GM18907 (cell line): Measurements from ENCODE around the gene ABCA4.
"Not testable (repeated sequence)": the region's sequence is repeated elsewhere in the genome, so short reads cannot be mapped to it uniquely, and the experiment has no call there.

Source experiments
- ATAC-seq: cut with Tn5 transposase; IDR thresholded peaks from one replicate; pipeline ENCODE4 v1.9.1; 2021; ENCODE audit warnings: mild to moderate bottlenecking, moderate library complexity; ENCODE audit not compliant: unreplicated experiment

ABCA4 gene

DNA sequence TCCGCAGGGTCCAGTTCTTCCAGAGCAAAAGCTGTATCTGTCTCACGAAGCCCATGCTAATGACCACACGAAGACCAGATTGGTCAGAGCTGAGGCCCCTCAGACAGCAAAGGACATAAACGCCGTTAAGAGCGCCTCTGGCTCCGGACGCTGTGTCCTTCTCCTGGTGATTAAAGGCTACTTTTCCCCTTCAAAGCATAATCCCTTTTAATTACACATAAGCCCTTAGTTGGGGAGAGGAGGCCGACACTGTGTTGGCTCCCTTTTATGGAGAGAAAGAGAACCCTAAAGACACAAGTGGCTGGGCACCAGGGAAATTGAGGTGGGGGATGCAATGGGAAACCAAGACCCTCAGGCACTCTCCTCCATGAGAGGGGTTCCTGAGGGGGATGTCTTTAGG, at the start of gene ABCA4:
Gene ABCA4, minus strand, starts transcription at position 158 of the 400 bp plus-strand sequence. Its CDS starts 103 bp downstream, at position 55.
- no peak for ATAC-seq

DNA sequence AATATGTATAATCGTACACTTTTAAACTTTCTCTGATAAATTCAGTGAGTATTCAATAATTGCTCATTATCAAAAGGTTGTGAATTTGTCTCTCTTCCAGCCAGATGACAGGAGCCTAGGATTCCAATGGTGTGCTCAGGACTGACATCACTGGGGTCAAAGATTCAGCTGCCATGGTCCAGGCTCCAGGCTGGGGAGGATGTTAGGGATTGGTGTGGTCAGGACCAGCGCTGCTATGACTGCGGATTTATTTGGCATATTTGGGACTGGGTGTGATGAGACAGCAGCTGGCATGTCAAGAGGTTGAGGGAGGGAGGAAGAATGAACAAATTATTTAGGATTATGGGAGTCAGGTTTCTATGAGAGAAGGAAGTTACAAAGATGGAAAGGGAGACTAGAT, 48.2 kb upstream of the ABCA4 start:
- ATAC-seq: no peak

DNA sequence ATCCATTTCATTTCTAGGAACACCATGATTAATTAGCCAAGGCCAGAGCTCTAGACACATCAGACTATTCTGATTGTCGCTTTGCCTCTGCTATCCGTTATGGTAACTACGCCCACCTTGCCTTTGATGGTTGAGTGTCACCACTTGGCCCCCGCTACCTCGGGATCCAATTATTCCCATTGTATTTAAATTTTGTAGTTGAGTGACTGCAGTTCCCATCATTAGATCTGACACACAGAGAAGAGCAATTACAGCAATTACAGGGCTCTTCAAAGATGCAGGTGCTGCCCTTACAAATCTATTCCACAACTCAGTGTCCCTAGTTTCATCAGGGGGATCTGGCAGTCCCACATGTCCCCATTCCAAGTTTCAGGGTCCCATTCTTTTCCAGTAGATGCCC, 44.9 kb upstream of the ABCA4 start:
- no peak for ATAC-seq

DNA sequence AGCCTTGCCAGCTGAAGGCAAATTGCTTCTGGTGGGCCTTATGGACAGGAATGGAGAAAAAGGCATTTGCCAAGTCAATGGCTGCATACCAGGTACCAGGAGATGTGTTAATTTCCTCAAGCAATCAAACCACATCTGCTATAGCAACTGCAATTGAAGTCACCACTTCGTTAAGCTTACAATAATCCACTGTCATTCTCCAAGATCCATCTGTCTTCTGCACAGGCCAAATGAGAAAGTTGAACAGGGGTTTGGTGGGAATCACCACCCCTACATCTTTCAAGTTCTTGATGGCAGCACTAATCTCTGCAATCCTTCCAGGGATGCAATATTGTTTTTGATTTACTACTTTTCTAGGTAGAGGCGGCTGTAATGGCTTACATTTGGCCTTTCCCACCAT, 43.9 kb upstream of the ABCA4 start:
- not testable (repeated sequence) for ATAC-seq

DNA sequence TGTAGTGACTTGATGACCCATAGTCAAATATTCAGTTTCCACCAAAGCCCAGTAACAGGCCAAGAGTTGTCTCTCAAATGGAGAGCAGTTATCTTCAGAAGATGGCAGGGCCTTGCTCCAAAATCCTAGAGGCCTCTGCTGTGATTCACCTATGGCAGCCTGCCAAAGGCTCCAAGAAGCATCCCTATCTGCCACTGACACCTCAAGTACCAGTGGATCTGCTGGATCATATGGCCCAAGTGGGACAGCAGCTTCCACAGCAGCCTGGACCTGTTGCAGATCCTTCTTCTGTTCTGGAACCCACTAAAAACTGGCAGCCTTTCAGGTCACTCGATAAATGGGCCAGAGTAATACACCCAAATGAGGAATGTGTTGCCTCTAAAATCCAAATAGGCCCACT, 43.2 kb upstream of the ABCA4 start:
- not testable (repeated sequence) for ATAC-seq

DNA sequence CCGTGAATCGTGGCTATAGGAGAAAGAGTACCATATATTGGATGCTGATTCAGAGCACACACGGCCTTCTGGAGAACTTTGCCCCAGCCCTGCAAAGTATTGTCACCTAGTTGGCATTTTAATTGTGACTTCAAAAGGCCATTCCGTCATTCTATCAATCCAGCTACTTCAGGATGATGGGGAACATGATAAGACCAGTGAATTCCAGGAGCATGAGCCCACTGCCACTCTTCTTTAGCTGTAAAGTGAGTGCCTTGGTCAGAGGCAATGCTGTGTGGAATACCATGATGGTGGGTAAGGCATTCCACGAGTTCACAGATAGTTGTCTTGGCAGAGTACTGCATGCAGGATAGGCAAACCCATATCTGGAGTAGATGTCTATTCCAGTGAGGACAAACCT, 42.3 kb upstream of the ABCA4 start:
- not testable (repeated sequence) for ATAC-seq

DNA sequence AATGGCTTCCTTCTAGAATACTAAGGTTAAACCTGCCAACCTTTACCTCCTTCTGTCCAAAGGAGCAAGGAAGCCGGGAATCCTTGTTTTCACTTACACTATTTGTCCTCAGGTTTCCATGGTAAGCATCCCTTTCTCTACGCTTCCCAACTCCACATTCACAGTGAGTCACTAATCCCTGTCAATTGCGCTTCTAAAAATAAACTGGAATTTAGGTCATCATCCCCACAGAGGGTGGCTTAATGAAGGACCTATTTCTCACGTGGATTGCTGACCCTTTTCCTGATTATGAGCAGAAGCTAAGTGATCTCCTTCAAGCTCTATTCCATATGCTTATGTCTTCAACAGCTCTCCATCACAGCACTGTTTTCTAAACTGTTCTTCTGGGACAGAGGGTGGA, 39.9 kb upstream of the ABCA4 start:
- no peak for ATAC-seq

DNA sequence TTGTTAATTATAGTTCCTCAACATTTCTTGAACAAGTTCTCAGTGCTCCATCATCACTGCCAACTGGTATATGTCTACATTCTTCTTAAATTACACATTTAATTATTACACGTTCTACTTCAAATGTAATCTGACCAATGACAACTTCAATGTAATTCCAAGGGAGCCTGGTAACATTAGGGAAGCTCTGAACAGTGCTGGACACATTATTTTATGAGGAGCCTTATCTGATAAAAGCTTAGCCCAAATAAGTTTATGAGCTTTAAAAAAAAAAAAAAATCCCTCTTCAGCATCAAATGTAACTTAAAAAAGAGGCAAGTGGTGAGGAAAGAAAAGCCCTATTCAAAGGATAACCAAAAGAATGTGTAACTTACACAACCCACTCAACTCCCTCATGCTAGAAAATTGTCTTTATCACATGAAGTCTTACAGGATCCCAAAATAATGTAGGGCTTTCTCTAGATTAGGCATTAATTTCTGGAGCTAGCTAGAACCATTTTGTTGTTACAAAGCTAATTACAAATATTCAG, 35.2 kb upstream of the ABCA4 start:
- ATAC-seq: no peak

DNA sequence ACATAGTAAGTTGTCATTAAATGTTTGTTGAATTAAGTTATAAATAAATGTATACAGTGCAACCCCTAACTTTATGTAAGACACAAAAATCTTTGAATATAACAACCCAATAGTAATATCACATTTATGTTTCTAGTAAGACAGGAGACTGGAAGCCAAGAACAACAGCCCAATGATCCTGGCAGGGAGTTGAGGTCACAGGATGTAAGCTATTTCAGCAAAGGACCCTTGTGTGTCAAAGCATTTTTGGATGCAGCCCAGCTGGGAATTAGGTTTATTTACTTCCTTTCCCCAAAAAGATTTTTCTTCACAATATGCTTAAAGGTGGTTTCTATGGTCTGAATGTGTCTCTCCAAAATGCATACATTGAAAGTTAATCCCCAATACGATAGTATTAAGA, 34.0 kb upstream of the ABCA4 start:
- no peak for ATAC-seq

DNA sequence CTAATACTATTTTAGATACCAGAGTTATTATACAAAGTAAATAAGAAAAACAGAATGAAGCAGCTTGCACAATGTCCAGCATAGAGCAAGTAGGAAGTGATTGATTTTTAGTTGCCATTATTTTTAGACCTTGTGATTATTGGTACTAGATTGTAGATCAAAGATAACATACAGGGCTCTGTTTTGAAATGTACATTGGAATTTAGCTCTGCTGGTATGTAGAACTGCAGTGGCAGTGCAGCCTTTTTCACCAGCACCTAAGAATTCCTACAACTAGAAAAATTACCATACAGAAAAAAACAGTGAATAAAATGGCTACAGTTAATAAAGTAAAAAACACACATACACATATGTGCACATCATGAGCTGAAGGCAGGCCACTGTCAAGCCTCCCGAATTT, 32.2 kb upstream of the ABCA4 start:
- ATAC-seq: no peak

DNA sequence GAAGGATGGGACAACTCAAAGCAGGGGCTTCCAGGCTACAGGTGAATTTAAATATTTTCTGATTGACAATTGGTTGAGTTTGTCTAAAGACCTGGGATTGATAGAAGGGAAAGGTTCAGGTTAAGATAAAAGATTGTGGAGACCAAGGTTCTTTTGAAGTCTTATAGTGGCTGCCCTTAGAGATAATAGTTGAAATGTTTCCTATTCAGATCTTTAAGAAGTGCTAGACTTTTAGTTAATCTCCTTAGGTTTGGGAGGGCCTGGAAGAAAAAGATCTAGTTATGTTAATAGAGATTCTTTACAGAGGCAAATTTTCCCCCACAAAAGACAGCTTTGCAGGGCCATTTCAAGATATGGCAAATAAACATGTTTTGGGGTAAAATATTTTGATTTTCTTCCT, 28.2 kb upstream of the ABCA4 start:
- ATAC-seq: not testable (repeated sequence)

DNA sequence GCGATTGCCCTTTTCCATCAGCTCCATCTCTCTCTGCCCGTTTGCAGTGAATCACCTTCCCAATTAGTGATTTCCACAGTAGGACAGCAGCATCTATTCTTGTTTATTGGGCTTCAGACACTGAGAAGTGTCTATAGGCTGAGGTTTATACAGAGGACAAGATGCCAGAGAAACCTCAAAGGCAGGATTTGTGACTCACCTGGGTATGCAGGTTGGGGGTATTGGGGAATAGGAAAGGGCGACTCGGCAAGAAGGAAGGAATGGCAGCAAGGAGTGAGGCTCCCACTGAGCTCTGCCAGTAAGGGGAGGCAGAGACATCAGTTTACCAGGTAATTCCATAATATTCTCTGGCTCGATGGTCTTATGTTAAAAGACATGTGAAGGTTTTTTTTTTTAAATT, 25.3 kb upstream of the ABCA4 start:
- ATAC-seq: no peak

DNA sequence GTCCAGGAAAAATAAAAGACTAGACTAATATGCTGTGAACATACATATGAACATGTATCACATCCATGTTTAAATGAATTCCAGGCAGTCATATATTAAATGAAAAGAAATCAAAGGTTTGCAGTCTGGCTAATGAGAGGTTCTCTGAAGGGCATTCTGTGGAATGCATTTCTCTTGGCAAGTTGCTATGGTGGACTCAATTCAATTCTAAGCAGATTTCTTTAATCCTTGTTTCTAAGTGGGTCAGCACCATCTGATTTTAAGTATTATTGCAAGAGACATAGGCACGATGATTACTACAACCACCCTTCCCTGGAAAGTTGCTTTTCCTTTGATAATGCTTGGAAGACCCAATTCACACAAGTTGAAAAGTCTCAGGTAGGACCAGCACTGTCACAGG, 23.9 kb upstream of the ABCA4 start:
- no peak for ATAC-seq

DNA sequence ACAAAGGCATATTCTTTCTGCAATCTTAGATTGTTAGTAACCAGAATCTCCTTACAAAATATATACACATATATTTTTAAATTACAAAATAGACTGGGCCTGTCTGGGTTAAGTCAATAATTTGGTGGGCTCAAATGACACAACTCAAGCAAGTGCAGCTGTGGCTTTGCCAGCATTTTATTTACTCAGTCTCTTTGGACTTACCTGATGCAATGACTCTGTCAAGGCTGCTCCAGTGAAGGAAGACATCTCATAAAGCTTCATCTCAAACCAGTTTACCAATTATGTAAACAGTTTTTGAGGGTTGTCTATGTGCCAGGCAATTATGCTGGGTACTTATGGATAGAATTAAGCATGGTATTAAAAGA, 22.8 kb upstream of the ABCA4 start:
- no peak for ATAC-seq

DNA sequence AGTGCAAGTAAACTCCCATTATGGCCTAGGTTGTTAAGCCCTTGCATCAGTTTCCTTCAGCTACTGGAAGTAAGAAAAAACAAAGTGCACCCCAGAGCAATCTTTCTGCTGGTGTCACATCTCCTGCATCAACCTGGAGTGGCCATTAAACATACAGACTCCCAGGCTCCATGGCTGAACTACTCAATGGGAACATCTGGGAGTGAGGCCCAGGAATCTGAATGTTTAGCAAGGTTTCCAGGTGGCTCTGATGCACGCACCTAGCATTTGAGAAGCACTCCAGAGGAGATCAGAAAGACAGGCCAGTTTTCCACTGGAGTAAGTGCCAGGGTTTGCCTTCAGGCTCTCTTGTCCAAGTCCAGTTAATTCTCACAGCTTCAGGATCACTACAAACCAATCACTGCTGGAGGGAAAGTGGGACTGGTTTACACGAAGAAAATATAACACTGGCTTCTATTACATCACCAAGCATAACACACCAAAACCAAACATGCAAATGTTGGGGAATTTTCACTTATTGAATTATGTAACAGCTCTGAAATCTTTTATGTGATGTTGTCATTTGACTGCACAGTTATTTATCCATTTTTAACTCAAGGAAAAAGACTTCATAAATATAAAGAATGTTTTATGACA, 22.3 kb upstream of the ABCA4 start:
- ATAC-seq: no peak

DNA sequence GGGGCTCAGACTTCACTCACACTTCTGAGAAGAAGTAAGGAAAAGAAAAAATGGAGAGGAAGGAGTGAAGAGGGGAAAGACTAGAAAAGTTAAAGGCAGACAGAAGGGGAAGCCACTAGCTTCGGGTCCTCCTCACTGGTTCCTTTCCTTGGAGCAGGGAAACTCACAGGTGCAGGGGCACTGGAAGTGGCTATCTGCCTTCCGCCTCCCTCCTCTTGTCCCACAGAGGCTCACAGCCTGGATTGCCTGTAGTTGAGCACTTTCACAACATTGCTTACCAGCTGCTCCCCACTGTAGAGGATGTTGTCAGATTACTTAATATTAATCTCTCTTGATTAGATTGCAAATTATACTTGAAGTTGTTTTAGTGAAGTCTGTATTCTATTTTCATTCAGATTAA, 21.6 kb upstream of the ABCA4 start:
- no peak for ATAC-seq

DNA sequence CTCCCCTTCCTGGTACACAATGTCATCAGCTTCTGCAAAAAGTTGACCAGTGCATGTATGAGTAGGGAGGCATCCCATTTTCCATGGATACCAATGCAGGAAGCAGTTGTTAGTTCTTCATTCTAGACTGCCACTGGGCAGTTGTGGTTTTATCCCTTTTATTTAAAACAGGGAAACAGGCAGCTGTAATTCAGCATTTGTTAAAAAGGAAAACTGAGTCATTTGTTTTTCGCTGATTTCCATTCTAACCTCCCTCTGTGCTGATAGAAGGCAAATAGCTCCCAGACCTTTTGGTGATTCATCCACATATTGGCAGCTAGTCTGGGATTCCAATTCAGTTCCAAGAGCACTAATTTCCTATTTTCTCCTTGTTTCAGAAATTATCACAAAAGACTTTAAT, 21.1 kb upstream of the ABCA4 start:
- no peak for ATAC-seq

DNA sequence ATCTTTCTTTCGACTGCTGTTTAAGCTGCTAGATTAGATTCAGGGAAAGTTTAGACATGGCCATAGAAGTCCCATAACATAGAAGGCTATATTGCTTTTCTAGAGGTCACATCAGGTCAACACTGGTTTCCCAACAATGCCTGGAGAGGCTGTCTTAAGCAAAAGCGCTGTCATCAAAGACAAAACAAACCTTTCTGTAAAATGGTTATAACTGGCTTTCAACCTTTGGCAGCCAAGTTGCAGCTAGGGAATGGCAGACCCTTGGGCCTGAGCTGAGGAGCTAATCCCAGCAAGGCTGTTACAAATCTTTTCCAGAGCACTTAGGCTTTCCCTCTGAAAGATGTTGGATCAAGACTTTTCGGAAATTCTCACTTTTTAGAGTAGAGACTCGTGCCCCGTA, 11.2 kb upstream of the ABCA4 start:
- ATAC-seq: no peak

DNA sequence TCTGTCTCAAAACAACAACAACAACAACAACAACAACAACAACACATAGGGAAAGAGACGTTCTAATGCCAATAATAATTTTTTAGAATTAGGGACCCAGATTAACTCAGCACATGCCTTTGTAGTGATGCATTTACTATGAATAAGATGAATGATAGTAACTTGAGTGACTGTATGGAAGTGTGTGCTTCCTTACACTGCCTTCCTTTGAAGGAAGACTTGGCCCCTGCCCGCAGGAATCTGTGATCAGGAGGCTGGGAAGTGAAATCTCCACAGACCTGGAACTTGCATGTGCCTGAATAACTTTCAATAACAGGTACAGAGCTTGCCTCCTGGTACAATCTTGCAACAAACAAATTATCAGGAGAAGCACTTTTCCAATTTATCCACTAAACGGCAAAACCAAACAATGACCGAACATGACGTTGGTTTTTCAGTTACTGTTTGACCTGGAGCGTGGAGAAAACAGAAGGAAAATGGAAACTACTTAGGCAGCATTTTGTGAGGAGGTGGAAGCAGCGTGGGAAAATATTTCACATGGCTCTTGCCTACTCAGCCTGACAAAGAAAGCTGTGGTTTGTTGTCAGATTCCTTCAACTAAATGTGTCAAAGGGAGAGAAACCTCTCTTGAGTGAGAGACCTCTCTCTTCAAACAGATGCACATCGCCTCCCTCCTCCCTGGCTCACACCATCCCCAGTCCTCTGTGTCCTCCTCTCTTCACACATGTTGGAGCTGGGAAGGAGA, 10.1 kb upstream of the ABCA4 start:
- no peak for ATAC-seq

DNA sequence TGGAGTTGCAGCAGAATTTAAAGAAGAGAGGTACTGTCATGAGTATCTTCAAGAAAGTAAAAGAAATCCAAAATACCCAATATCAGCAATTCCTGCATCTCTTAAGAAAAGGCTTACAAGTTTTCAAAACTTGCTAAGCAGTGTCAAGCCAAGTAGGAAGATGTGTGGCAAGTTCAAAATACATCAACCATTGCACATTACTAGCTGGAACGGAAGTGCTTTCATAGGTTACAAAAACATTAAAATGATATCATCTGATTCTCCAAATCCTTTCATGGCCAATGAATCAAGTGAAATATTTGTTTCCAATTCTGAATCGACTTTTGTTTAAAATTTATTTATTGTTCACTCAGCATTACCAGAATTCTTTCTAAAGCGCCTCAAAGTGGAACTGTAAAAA, 5.7 kb upstream of the ABCA4 start:
- ATAC-seq: no peak

DNA sequence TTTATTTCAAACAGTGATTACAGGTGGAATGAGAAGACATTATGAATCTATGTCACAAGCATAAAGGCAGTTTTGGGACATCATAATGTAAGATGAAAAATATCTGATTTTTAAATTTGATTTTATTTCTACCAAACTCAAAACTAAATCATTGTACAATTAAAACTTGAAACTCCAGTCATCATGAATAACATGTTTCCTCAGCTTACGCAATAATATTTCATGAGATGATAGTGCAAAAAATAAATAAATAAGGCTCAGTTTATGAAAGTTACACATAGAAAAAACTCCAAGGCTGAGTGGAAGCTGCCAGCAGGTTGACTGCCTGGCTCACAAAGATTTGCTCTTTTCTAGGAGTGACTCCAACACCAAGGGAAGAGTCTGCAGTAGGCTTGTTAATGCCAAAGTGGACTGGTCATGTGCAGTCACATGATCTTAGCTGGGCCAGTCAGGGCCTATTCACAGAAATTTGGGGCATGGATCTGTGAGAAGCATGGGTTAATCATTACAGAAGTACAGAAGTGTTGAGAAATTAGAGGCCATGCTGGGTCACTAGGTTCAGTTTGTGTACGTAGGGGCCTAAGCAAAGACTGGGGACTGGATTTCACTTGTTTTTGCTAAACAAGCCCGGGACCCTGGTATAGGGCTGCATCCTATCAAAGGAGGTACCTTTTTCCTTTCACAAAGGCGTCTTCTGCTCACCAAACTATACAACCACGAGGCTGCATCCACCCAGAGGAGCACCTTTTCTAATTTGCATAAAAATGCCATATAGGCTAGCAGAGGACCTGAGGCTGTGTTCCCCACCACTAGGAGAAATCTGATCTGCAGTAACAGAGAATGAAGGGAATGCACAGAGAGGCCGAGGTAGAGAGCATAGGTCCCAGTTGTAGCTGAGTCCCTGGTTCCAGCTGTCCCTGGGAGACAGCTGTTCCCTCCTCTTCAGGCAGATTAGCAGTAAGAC, 4.9 kb upstream of the ABCA4 start:
- no peak for ATAC-seq
